HG03103 (cell line): ENCODE measurements around the gene PSMD13.
"Not testable (repeated sequence)": the region's sequence is repeated elsewhere in the genome, so short reads cannot be mapped to it uniquely, and the experiment has no call there.

Experiments used
- ATAC-seq: cut with Tn5 transposase; IDR thresholded peaks from one replicate; pipeline ENCODE4 v1.9.1; 2021; ENCODE audit warnings: low read depth; ENCODE audit not compliant: unreplicated experiment

PSMD13 gene

GRCh38 chr11:216081-216974, 20.4 kb upstream of the PSMD13 start:
- no peak for ATAC-seq

GRCh38 chr11:217704-218103, 19.1 kb upstream of the PSMD13 start:
- ATAC-seq, result no peak

- no peak for ATAC-seq
Measured at GRCh38 chr11:218815-219593, 17.8 kb upstream of the PSMD13 start.

GRCh38 chr11:220641-221215, 16.0 kb upstream of the PSMD13 start:
- not testable (repeated sequence) for ATAC-seq

GRCh38 chr11:221539-221938, 15.2 kb upstream of the PSMD13 start:
- no peak for ATAC-seq

- no peak for ATAC-seq
Measured at GRCh38 chr11:221998-222789, 14.6 kb upstream of the PSMD13 start.

- no peak for ATAC-seq
Measured at GRCh38 chr11:223026-223789, 13.6 kb upstream of the PSMD13 start.

- ATAC-seq, result no peak
Measured at GRCh38 chr11:223884-224283, 12.9 kb upstream of the PSMD13 start.

- ATAC-seq, result no peak
Measured at GRCh38 chr11:224424-224823, 12.4 kb upstream of the PSMD13 start.

GRCh38 chr11:225734-226453, 10.9 kb upstream of the PSMD13 start:
- no peak for ATAC-seq

- no peak for ATAC-seq
Measured at GRCh38 chr11:227824-228379, 8.9 kb upstream of the PSMD13 start.

- no peak for ATAC-seq
Measured at GRCh38 chr11:230431-230830, 6.3 kb upstream of the PSMD13 start.

- ATAC-seq, result no peak
Measured at GRCh38 chr11:232783-233565, 3.8 kb upstream of the PSMD13 start.

- ATAC-seq, result no peak
Measured at GRCh38 chr11:235180-235579, 1.6 kb upstream of the PSMD13 start.

GRCh38 chr11:235609-235996, 1.2 kb upstream of the PSMD13 start:
- no peak for ATAC-seq

GRCh38 chr11:235997-236773, 591 bp upstream of the PSMD13 start, which contains the start of gene SIRT3:
SIRT3 (minus strand) TSS chr11:236342; CDS start chr11:236328, 14 bp downstream.
- peak; percentile 76 for ATAC-seq

GRCh38 chr11:238346-238745, 1.6 kb downstream of the PSMD13 start:
- ATAC-seq, result not testable (repeated sequence)
